ENCODE measurements around the gene SYCE3.

Gene SYCE3

GRCh38 chr22:50562523-50563412, at the start of gene SYCE3 (continued):
- TF ChIP-seq ZSCAN5A (tag by site-specific recombination; IDR thresholded peaks at IDR 0.05) = no peak
- peak; percentile 96 for TF ChIP-seq SP3 (tag by site-specific recombination; IDR thresholded peaks at IDR 0.05)
- TF ChIP-seq ZNF768 (tag by site-specific recombination; IDR thresholded peaks at IDR 0.05) = no peak
- peak; percentile 96 for TF ChIP-seq SP2 (tag by site-specific recombination; IDR thresholded peaks at IDR 0.05)
- no peak for TF ChIP-seq ZNF558 (tag by site-specific recombination; IDR thresholded peaks at IDR 0.05)
- no peak for TF ChIP-seq HIC1 (tag by site-specific recombination; IDR thresholded peaks at IDR 0.05)
- no peak for TF ChIP-seq SETDB1 (IDR thresholded peaks at IDR 0.05; ENCODE audit: insufficient read length, low read length)
- no peak for TF ChIP-seq ZBTB48 (tag by site-specific recombination; IDR thresholded peaks at IDR 0.05)
- TF ChIP-seq, protein P1, sequence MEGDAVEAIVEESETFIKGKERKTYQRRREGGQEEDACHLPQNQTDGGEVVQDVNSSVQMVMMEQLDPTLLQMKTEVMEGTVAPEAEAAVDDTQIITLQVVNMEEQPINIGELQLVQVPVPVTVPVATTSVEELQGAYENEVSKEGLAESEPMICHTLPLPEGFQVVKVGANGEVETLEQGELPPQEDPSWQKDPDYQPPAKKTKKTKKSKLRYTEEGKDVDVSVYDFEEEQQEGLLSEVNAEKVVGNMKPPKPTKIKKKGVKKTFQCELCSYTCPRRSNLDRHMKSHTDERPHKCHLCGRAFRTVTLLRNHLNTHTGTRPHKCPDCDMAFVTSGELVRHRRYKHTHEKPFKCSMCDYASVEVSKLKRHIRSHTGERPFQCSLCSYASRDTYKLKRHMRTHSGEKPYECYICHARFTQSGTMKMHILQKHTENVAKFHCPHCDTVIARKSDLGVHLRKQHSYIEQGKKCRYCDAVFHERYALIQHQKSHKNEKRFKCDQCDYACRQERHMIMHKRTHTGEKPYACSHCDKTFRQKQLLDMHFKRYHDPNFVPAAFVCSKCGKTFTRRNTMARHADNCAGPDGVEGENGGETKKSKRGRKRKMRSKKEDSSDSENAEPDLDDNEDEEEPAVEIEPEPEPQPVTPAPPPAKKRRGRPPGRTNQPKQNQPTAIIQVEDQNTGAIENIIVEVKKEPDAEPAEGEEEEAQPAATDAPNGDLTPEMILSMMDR (tag by site-specific recombination; IDR thresholded peaks at IDR 0.05) = peak; percentile 97
- TF ChIP-seq ZNF391 (tag by site-specific recombination; IDR thresholded peaks at IDR 0.05; ENCODE audit: borderline replicate concordance, low read depth) = no peak
- no peak for TF ChIP-seq ZNF426 (tag by site-specific recombination; IDR thresholded peaks at IDR 0.05)
- TF ChIP-seq, protein P2, sequence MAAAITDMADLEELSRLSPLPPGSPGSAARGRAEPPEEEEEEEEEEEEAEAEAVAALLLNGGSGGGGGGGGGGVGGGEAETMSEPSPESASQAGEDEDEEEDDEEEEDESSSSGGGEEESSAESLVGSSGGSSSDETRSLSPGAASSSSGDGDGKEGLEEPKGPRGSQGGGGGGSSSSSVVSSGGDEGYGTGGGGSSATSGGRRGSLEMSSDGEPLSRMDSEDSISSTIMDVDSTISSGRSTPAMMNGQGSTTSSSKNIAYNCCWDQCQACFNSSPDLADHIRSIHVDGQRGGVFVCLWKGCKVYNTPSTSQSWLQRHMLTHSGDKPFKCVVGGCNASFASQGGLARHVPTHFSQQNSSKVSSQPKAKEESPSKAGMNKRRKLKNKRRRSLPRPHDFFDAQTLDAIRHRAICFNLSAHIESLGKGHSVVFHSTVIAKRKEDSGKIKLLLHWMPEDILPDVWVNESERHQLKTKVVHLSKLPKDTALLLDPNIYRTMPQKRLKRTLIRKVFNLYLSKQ (tag by site-specific recombination; IDR thresholded peaks at IDR 0.05; ENCODE audit: borderline replicate concordance) = no peak
- TF ChIP-seq GLIS1 (tag by site-specific recombination; IDR thresholded peaks at IDR 0.05) = peak; percentile 87
- TF ChIP-seq, protein P3, sequence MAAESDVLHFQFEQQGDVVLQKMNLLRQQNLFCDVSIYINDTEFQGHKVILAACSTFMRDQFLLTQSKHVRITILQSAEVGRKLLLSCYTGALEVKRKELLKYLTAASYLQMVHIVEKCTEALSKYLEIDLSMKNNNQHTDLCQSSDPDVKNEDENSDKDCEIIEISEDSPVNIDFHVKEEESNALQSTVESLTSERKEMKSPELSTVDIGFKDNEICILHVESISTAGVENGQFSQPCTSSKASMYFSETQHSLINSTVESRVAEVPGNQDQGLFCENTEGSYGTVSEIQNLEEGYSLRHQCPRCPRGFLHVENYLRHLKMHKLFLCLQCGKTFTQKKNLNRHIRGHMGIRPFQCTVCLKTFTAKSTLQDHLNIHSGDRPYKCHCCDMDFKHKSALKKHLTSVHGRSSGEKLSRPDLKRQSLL (tag by site-specific recombination; IDR thresholded peaks at IDR 0.05) = no peak
- TF ChIP-seq ZNF747 (tag by site-specific recombination; IDR thresholded peaks at IDR 0.05) = no peak
- TF ChIP-seq MEIS1 (CRISPR knock-in tag; IDR thresholded peaks at IDR 0.05; ENCODE audit: borderline replicate concordance) = no peak
- peak; percentile 67 for TF ChIP-seq SP7 (tag by site-specific recombination; IDR thresholded peaks at IDR 0.05)
- TF ChIP-seq ZFHX2 (tag by site-specific recombination; conservative IDR thresholded peaks at IDR 0.05) = no peak
- no peak for TF ChIP-seq ZNF621 (tag by site-specific recombination; IDR thresholded peaks at IDR 0.05)
- TF ChIP-seq ZNF600 (tag by site-specific recombination; IDR thresholded peaks at IDR 0.05) = no peak
- no peak for TF ChIP-seq ZNF169 (tag by site-specific recombination; IDR thresholded peaks at IDR 0.05)
- TF ChIP-seq ZNF785 (tag by site-specific recombination; IDR thresholded peaks at IDR 0.05) = no peak
- peak; percentile 98 for TF ChIP-seq KLF8 (tag by site-specific recombination; IDR thresholded peaks at IDR 0.05)
- no peak for TF ChIP-seq ZNF366 (tag by site-specific recombination; conservative IDR thresholded peaks at IDR 0.05)
- peak; percentile 73; the same call in 1 of the 2 replicates for TF ChIP-seq BCL11B (tag by site-specific recombination; IDR thresholded peaks at IDR 0.05; ENCODE audit: low read depth)
- TF ChIP-seq ZNF19 (tag by site-specific recombination; IDR thresholded peaks at IDR 0.05; ENCODE audit: low read depth) = no peak
- TF ChIP-seq, protein P4, sequence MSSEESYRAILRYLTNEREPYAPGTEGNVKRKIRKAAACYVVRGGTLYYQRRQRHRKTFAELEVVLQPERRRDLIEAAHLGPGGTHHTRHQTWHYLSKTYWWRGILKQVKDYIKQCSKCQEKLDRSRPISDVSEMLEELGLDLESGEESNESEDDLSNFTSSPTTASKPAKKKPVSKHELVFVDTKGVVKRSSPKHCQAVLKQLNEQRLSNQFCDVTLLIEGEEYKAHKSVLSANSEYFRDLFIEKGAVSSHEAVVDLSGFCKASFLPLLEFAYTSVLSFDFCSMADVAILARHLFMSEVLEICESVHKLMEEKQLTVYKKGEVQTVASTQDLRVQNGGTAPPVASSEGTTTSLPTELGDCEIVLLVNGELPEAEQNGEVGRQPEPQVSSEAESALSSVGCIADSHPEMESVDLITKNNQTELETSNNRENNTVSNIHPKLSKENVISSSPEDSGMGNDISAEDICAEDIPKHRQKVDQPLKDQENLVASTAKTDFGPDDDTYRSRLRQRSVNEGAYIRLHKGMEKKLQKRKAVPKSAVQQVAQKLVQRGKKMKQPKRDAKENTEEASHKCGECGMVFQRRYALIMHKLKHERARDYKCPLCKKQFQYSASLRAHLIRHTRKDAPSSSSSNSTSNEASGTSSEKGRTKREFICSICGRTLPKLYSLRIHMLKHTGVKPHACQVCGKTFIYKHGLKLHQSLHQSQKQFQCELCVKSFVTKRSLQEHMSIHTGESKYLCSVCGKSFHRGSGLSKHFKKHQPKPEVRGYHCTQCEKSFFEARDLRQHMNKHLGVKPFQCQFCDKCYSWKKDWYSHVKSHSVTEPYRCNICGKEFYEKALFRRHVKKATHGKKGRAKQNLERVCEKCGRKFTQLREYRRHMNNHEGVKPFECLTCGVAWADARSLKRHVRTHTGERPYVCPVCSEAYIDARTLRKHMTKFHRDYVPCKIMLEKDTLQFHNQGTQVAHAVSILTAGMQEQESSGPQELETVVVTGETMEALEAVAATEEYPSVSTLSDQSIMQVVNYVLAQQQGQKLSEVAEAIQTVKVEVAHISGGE (tag by site-specific recombination; conservative IDR thresholded peaks at IDR 0.05; ENCODE audit: low read depth) = no peak
- no peak for TF ChIP-seq GLI4 (tag by site-specific recombination; IDR thresholded peaks at IDR 0.05)
- no peak for TF ChIP-seq ZNF707 (tag by site-specific recombination; IDR thresholded peaks at IDR 0.05)
